IPS-18c (cell line): ENCODE results near the gene NCAPG.

ENCODE experiments used
- H3K4me3 ChIP-seq: 2 replicates; pipeline ENCODE4 v1.7.0; 2013; ENCODE audit warnings: low read depth, mild to moderate bottlenecking, low read length, moderate library complexity; ENCODE audit not compliant: insufficient read depth
- H3K9me3 ChIP-seq: one replicate; pipeline ENCODE4 v1.6.1; 2013; ENCODE audit warnings: mild to moderate bottlenecking, low read length, moderate library complexity; ENCODE audit not compliant: control insufficient read depth, insufficient read depth

The NCAPG gene

GRCh38 chr4:17781300-17782287 is 29.2 kb upstream of the NCAPG start, which contains the start of gene FAM184B:
Gene FAM184B (minus strand): TSS chr4:17781621. CDS start chr4:17781299, 322 bp downstream.
- Histone ChIP-seq H3K4me3 (peak within 1 kb of the TSS; percentile 50), H3K9me3 (peaks cover 2% of the 10 kb centered on the region)

GRCh38 chr4:17785858-17786257 is 24.9 kb upstream of the NCAPG start:
- no peak overlapping the region for H3K4me3 ChIP-seq
- H3K9me3 ChIP-seq: no peaks in the 10 kb centered on the region

- Histone ChIP-seq H3K4me3 (no peak overlapping the region), H3K9me3 (no peaks in the 10 kb centered on the region)
These were observed 24.2 kb upstream of the NCAPG start for GRCh38 chr4:17786567-17786966.

- no peaks in the 10 kb centered on the region for H3K9me3 ChIP-seq
- no peak overlapping the region for H3K4me3 ChIP-seq
These were observed 23.5 kb upstream of the NCAPG start for GRCh38 chr4:17787315-17787714.

- Histone ChIP-seq H3K9me3 (no peaks in the 10 kb centered on the region), H3K4me3 (no peak overlapping the region)
These were observed 21.8 kb upstream of the NCAPG start for GRCh38 chr4:17788956-17789355.

- Histone ChIP-seq H3K4me3 (no peak overlapping the region), H3K9me3 (no peaks in the 10 kb centered on the region)
These were observed 16.0 kb upstream of the NCAPG start for GRCh38 chr4:17794730-17795129.

GRCh38 chr4:17797808-17798207 is 13.0 kb upstream of the NCAPG start:
- H3K4me3 ChIP-seq: no peak overlapping the region
- no peaks in the 10 kb centered on the region for H3K9me3 ChIP-seq

GRCh38 chr4:17805580-17806155 is 5.1 kb upstream of the NCAPG start:
- Histone ChIP-seq H3K4me3 (no peak overlapping the region), H3K9me3 (no peaks in the 10 kb centered on the region)

GRCh38 chr4:17807446-17807845 is 3.3 kb upstream of the NCAPG start:
- H3K9me3 ChIP-seq: no peaks in the 10 kb centered on the region
- H3K4me3 ChIP-seq: no peak overlapping the region

GRCh38 chr4:17809667-17810066 is 1.1 kb upstream of the NCAPG start:
- peak overlapping the region; percentile 99 for H3K4me3 ChIP-seq
- no peaks in the 10 kb centered on the region for H3K9me3 ChIP-seq

- no peaks in the 10 kb centered on the region for H3K9me3 ChIP-seq
- H3K4me3 ChIP-seq: peak overlapping the region; percentile 99
These were observed 362 bp downstream of the NCAPG start for GRCh38 chr4:17811078-17811603.

- H3K9me3 ChIP-seq: no peaks in the 10 kb centered on the region
- H3K4me3 ChIP-seq: peak overlapping the region; percentile 99; the same call in 1 of the 2 replicates
These were observed 1.3 kb downstream of the NCAPG start for GRCh38 chr4:17812125-17812524.

- Histone ChIP-seq H3K4me3 (no peak overlapping the region; the same call in 1 of the 2 replicates), H3K9me3 (no peaks in the 10 kb centered on the region)
These were observed 2.0 kb downstream of the NCAPG start for GRCh38 chr4:17812801-17813200.

- Histone ChIP-seq H3K4me3 (no peak overlapping the region), H3K9me3 (no peaks in the 10 kb centered on the region)
These were observed 3.4 kb downstream of the NCAPG start for GRCh38 chr4:17814140-17814539.

- no peaks in the 10 kb centered on the region for H3K9me3 ChIP-seq
These were observed 5.4 kb downstream of the NCAPG start for GRCh38 chr4:17816142-17816541.

GRCh38 chr4:17817027-17817426 is 6.2 kb downstream of the NCAPG start:
- Histone ChIP-seq H3K4me3 (no peak overlapping the region), H3K9me3 (no peaks in the 10 kb centered on the region)

More at GRCh38 chr4:17816142-17816541, 5.4 kb downstream of the NCAPG start:
- H3K4me3 ChIP-seq: no peak overlapping the region

- no peaks in the 10 kb centered on the region for H3K9me3 ChIP-seq
- H3K4me3 ChIP-seq: no peak overlapping the region
These were observed 13.3 kb downstream of the NCAPG start for GRCh38 chr4:17823871-17824669.
